ENCODE measurements around the gene CCT7. TPM values are rescaled to one million over a fixed set of nuclear protein-coding genes. Genes with fewer than 3 reads are reported as not detected.
A peak's percentile ranks its signal among the peaks of the same experiment; 100 is the strongest.

CCT7 gene
- total and polyA plus RNA-seq, 4 donors = 129 to 207 (median 178) TPM

DNA sequence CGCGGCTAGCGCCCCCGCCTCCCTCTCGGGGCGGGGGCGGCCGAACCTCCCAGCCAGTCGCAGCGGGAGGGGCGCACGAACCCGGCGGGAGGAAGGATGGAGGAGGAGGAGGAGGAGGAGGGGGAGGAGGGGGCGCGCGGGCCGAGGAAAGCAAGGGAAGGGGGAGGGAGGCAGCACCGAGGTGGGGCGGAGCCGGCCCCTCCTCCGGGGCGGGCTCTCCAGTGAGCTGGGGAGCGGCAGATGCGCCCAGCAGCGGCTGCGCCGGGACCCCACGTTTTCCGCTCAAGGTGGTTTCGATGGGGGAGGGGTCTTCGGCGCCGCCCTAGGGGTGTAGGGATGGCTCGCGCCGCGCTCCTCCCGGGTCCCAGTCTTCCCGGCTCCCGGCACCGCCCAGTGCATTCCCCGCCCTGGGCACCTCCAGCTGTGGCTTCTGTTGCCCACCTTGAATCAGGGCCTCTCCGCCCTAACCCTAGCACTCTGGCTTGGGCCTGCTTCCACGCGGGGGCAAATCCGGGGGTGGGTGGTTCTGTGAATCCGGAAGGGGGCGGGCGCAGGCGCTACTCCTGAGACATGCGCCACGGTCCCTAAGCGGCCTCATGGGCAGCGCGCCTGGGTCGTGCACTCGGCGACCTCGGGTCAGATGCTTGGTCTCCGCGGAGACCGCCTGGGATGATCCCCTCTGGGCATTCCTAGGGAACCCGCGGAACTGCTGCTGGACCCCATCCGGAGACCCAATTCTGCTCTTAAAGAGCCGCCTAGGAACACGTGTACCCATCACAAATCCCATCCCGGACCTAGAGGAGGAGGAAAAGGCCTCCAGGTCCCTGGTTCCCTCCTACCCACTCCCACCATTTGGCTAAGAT, 50.4 kb downstream of the CCT7 start, which contains the start of gene FBXO41:
Gene FBXO41 (minus strand): TSS at position 183 of the 863 bp plus-strand sequence. CDS start 14,848 bp downstream, outside the sequence.
- H3K4me3 ChIP-seq = peak within 1 kb of the TSS; percentile 40
- H3K4me1 ChIP-seq (ENCODE audit: control insufficient read depth in 5 of 5, insufficient read depth in 5 of 5, low read length in 5 of 5) = peaks cover 0 to 8% (median 0%) of the 10 kb centered on the region in 5 donors
- peaks cover 2 to 48% (median 4%) of the 10 kb centered on the region in 3 donors for H3K27me3 ChIP-seq (ENCODE audit: control insufficient read depth in 3 of 3, insufficient read depth in 3 of 3, low read length in 2 of 3)
- no peak within 1 kb of the TSS for H3K9ac ChIP-seq (ENCODE audit: insufficient read depth in 1 of 2, low read length in 2 of 2)
- peak in 2 of 3 donors; percentile 38 to 57 for DNase-seq
- peaks cover 0 to 3% (median 0%) of the 10 kb centered on the region in 4 donors for H3K9me3 ChIP-seq (ENCODE audit: control insufficient read depth in 4 of 4, insufficient read depth in 3 of 4, low read length in 3 of 4)
- 1 to 2% methylated on average over 42 to 69 of the region's 69 CpGs for WGBS, 2 donors
- H3K27ac ChIP-seq (ENCODE audit: low read depth in 1 of 2, low read length in 1 of 2) = no peak within 1 kb of the TSS
- peak; percentile 67 for ATAC-seq (ENCODE audit: insufficient read depth, low FRiP score)
- H3K36me3 ChIP-seq (ENCODE audit: control insufficient read depth in 4 of 4, insufficient read depth in 4 of 4, low read length in 4 of 4) = no peaks in the 10 kb centered on the region
- TF ChIP-seq, protein P1, sequence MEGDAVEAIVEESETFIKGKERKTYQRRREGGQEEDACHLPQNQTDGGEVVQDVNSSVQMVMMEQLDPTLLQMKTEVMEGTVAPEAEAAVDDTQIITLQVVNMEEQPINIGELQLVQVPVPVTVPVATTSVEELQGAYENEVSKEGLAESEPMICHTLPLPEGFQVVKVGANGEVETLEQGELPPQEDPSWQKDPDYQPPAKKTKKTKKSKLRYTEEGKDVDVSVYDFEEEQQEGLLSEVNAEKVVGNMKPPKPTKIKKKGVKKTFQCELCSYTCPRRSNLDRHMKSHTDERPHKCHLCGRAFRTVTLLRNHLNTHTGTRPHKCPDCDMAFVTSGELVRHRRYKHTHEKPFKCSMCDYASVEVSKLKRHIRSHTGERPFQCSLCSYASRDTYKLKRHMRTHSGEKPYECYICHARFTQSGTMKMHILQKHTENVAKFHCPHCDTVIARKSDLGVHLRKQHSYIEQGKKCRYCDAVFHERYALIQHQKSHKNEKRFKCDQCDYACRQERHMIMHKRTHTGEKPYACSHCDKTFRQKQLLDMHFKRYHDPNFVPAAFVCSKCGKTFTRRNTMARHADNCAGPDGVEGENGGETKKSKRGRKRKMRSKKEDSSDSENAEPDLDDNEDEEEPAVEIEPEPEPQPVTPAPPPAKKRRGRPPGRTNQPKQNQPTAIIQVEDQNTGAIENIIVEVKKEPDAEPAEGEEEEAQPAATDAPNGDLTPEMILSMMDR (IDR thresholded peaks at IDR 0.05; ENCODE audit: control extremely low read depth, extremely low read depth) = no peak

GRCh38 chr2:73285159-73285739, 51.1 kb downstream of the CCT7 start:
- H3K36me3 ChIP-seq (ENCODE audit: control insufficient read depth in 4 of 4, insufficient read depth in 4 of 4, low read length in 4 of 4) = no peaks in the 10 kb centered on the region
- H3K4me1 ChIP-seq (ENCODE audit: control insufficient read depth in 5 of 5, insufficient read depth in 5 of 5, low read length in 5 of 5) = peaks cover 0 to 8% (median 0%) of the 10 kb centered on the region in 5 donors
- H3K27me3 ChIP-seq (ENCODE audit: control insufficient read depth in 3 of 3, insufficient read depth in 3 of 3, low read length in 2 of 3) = peaks cover 9 to 55% (median 10%) of the 10 kb centered on the region in 3 donors
- H3K4me3 ChIP-seq = no peak overlapping the region
- no peak overlapping the region for H3K9ac ChIP-seq (ENCODE audit: insufficient read depth in 1 of 2, low read length in 2 of 2)
- TF ChIP-seq, protein P1 (IDR thresholded peaks at IDR 0.05; ENCODE audit: control extremely low read depth, extremely low read depth) = no peak
- 17 to 37% methylated on average over 5 of the region's 5 CpGs for WGBS, 2 donors
- no peak overlapping the region for H3K27ac ChIP-seq (ENCODE audit: low read depth in 1 of 2, low read length in 1 of 2)
- ATAC-seq (ENCODE audit: insufficient read depth, low FRiP score) (peak; percentile 62), DNase-seq (peak in 1 of 3 donors; percentile 7)
- H3K9me3 ChIP-seq (ENCODE audit: control insufficient read depth in 4 of 4, insufficient read depth in 3 of 4, low read length in 3 of 4) = peaks cover 0 to 3% (median 0%) of the 10 kb centered on the region in 4 donors

GRCh38 chr2:73286134-73286655, 52.1 kb downstream of the CCT7 start:
- Histone ChIP-seq H3K27ac (ENCODE audit: low read depth in 1 of 2, low read length in 1 of 2) (no peak overlapping the region), H3K36me3 (ENCODE audit: control insufficient read depth in 4 of 4, insufficient read depth in 4 of 4, low read length in 4 of 4) (no peaks in the 10 kb centered on the region), H3K4me1 (ENCODE audit: control insufficient read depth in 5 of 5, insufficient read depth in 5 of 5, low read length in 5 of 5) (peaks cover 0 to 13% (median 0%) of the 10 kb centered on the region in 5 donors), H3K9me3 (ENCODE audit: control insufficient read depth in 4 of 4, insufficient read depth in 3 of 4, low read length in 3 of 4) (peaks cover 0 to 3% (median 0%) of the 10 kb centered on the region in 4 donors), H3K27me3 (ENCODE audit: control insufficient read depth in 3 of 3, insufficient read depth in 3 of 3, low read length in 2 of 3) (peaks cover 10 to 58% (median 18%) of the 10 kb centered on the region in 3 donors), H3K9ac (ENCODE audit: insufficient read depth in 1 of 2, low read length in 2 of 2) (no peak overlapping the region), H3K4me3 (no peak overlapping the region)
- TF ChIP-seq, protein P1 (IDR thresholded peaks at IDR 0.05; ENCODE audit: control extremely low read depth, extremely low read depth) = no peak
- 81 to 94% methylated on average over 3 of the region's 3 CpGs for WGBS, 2 donors
- ATAC-seq (ENCODE audit: insufficient read depth, low FRiP score) (no peak), DNase-seq (no peak)
